GM12872 (cell line): ENCODE results near the gene ENPP6.

Experiments
- CTCF ChIP-seq: IDR thresholded peaks from 3 replicates; pipeline ENCODE4 v1.5.1; 2011; ENCODE audit warnings: low read depth, mild to moderate bottlenecking, low read length, moderate library complexity; ENCODE audit not compliant: insufficient read depth

ENPP6 gene

GRCh38 chr4:184099535-184099966, 118.1 kb downstream of the ENPP6 start:
- no peak for TF ChIP-seq CTCF

- no peak for TF ChIP-seq CTCF
Measured at GRCh38 chr4:184099000-184099399, 118.7 kb downstream of the ENPP6 start.

- TF ChIP-seq CTCF = no peak
Measured at GRCh38 chr4:184097815-184098214, 119.9 kb downstream of the ENPP6 start.

GRCh38 chr4:184097241-184097605, 120.5 kb downstream of the ENPP6 start:
- 0 out of 3 replicates have a peak, but pooled peaks have one; percentile 8 for TF ChIP-seq CTCF

GRCh38 chr4:184096561-184097240, 121.0 kb downstream of the ENPP6 start:
- TF ChIP-seq CTCF = no peak

GRCh38 chr4:184094532-184095159, 123.0 kb downstream of the ENPP6 start:
- no peak for TF ChIP-seq CTCF

GRCh38 chr4:184091986-184092385, 125.7 kb downstream of the ENPP6 start:
- TF ChIP-seq CTCF = no peak
